GM12872 (cell line): ENCODE data around the gene FBXL14.
A peak's percentile ranks its signal among the peaks of the same experiment; 100 is the strongest.

Experiments used
- TF ChIP-seq, protein P1 (sequence below): IDR thresholded peaks from 3 replicates; pipeline ENCODE4 v1.5.1; 2011; ENCODE audit warnings: low read depth, mild to moderate bottlenecking, low read length, moderate library complexity; ENCODE audit not compliant: insufficient read depth

Gene FBXL14

DNA sequence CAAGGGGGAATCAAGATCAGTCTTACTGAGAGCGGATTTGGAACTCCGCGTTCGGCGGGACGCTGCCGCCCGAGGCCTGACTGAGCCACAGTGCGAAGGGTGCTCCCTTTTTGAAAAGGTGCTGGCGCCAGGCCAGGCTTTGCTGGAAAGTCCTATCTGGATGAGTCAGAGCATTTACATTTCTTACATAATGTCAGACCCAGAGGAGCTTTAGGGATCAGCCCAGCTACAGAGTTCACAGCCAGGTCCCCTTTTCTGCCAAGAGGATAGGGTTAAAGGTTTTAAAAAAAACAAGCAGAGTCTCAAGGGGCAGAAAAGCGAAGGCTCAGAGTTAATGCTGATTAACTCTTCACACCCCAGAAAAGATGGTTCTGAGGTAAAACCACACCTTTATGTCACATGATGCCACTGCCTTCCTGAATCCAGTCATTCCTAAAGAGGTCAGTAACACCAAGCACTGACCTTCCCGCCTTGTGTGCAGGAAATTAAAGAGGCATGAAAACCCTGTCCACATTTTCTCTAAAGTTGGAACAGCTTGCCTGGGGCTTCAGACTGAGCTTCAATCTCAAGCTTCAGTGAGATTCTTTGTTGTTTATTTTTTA lies 11.7 kb upstream of the FBXL14 start:
- TF ChIP-seq, protein P1, sequence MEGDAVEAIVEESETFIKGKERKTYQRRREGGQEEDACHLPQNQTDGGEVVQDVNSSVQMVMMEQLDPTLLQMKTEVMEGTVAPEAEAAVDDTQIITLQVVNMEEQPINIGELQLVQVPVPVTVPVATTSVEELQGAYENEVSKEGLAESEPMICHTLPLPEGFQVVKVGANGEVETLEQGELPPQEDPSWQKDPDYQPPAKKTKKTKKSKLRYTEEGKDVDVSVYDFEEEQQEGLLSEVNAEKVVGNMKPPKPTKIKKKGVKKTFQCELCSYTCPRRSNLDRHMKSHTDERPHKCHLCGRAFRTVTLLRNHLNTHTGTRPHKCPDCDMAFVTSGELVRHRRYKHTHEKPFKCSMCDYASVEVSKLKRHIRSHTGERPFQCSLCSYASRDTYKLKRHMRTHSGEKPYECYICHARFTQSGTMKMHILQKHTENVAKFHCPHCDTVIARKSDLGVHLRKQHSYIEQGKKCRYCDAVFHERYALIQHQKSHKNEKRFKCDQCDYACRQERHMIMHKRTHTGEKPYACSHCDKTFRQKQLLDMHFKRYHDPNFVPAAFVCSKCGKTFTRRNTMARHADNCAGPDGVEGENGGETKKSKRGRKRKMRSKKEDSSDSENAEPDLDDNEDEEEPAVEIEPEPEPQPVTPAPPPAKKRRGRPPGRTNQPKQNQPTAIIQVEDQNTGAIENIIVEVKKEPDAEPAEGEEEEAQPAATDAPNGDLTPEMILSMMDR, result no peak

DNA sequence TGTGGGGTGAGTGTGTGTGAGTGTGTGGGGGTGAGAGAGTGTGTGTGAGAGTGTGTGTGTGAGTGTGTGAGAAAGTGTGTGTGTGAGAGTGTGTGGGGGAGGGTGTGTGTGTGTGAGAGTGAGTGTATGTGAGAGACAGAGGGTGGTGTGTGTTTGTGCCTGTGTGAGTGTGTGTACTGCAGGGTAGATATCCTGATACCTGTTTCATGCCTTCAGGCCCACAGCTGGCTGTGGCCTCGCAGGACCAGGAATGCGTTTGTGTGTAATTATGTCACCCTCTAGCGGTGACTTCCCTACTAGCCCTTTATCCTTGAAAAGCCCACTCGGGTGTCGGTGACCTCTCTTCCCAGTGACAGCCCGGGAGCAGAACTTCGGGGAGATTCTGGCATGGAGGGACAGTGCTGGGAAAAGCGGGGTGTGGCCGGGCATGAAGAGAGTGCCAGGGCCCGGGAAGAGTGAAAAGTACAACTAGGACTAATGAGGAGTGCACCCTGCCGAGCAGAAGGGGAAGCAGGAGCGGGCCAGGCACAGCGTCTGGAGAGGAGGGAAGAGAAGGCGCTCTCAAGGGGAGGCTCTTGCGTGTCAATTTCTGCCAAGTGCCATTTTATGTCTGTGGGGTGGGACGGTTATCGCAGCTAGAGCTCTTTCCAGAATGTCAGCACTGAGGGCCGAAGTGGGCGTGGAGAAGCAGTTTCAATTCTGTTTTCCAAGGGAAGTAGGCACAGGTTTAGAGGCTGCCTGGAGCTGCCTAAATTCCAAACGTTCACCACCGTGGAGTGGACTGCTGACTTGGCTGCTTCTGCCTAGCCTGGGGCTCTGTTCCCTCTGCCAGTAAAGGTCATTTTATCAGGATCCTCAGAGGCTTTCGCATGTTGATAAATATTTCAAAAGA lies 11.0 kb upstream of the FBXL14 start:
- TF ChIP-seq, protein P1, result peak; percentile 88

GRCh38 chr12:1604464-1604863 lies 10.1 kb upstream of the FBXL14 start:
- TF ChIP-seq, protein P1, result no peak

GRCh38 chr12:1603269-1603993 lies 9.1 kb upstream of the FBXL14 start:
- TF ChIP-seq, protein P1, result no peak

GRCh38 chr12:1598757-1599156 lies 4.4 kb upstream of the FBXL14 start:
- TF ChIP-seq, protein P1, result no peak

DNA sequence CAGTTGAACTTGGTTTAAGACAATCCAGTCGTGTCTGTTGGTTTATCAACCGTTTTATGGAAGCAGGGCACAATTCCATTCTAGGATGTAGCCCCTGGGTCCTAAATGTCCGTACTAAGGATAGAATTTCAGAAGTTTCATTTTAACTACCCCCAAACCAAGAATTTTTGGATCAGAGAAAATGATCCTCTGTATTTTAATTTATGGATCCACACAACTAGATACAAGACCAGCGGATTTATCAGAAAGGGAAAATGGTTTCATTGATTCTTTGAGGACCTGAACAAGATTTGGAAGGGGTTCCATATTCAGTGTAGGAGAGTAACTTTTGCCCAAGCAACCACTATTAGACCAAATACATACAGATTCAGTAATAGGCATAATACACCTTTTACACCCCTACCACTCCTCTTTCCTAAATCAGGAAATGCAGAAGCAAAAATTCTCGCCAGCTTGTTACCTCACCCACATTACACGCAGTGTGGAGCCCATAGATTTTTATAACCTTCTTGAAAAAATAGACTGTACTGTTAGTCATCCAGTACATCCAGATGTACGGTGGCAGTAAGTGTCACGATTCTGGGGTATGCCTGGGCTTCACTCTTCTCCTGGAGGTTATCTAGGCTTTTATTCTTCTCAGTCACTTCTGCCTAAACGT lies 1.4 kb upstream of the FBXL14 start:
- TF ChIP-seq, protein P1, result no peak

DNA sequence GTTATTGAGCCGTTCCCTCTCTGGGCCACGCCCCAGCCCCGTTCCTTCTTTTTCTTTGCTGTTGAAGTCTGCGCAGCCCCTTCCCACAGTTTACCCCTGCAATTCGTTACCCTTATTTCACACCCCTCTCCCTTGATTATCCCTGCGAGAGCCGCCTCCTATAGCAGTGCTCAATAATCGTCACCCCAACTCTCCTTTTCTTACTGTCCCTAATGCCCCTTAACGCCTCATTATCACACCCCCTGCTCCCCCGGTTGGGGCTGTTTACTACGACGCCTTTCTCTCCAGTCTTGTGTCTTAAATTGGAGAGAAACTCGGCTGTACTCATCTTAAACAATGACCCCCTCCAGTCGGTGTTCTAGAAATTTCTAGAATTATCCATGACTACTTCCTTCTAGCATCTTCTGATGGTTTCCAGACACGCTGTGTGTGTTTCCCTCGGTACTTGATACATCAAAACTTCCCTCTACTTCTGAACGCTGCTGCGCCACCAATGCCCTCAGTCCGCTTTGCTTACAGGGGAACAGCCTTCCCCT lies 713 bp upstream of the FBXL14 start:
- TF ChIP-seq, protein P1, result no peak
